ENCODE measurements around the gene DNAH8.
"Not testable (repeated sequence)": the region's sequence is repeated elsewhere in the genome, so short reads cannot be mapped to it uniquely, and the experiment has no call there.

Gene DNAH8

DNA sequence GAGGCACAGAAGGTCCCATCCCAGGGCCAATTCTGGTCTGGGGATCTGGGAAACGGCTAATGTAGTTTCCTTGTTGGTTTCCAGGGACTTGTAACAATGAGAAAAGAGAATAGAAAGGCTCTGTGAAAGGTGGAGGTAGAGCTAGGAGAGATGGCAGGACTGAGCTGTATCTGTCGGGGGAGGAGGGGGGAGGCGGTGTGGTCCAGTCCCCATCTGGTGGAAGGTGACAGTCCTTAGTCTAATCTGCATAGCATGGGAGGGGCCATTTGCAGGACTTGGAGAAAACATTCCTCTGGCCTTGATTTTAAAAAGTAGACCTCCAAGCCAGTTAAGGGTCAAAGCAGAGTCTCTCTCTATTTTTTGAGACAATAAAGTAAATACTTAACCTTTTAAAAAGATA lies 137.1 kb downstream of the DNAH8 start:
- Histone ChIP-seq H3K27me3 (ENCODE audit: low read depth, low read length) (no peaks in the 10 kb centered on the region), H3K9me3 (ENCODE audit: control insufficient read depth in 1 of 2, low read length in 2 of 2) (no peaks in the 10 kb centered on the region), H3K27ac (ENCODE audit: low read length) (no peak overlapping the region), H3K36me3 (ENCODE audit: control insufficient read depth in 1 of 2, insufficient read depth in 2 of 2, low read length in 2 of 2) (no peaks in the 10 kb centered on the region), H3K4me3 (ENCODE audit: low read depth in 1 of 2, low read length in 2 of 2) (no peak overlapping the region), H3K4me1 (ENCODE audit: control insufficient read depth in 1 of 2, insufficient read depth in 2 of 2, low read length in 2 of 2) (no peaks in the 10 kb centered on the region)

GRCh38 chr6:38853236-38853635 lies 138.1 kb downstream of the DNAH8 start:
- Histone ChIP-seq H3K4me3 (ENCODE audit: low read depth in 1 of 2, low read length in 2 of 2) (no peak overlapping the region), H3K4me1 (ENCODE audit: control insufficient read depth in 1 of 2, insufficient read depth in 2 of 2, low read length in 2 of 2) (no peaks in the 10 kb centered on the region), H3K27ac (ENCODE audit: low read length) (no peak overlapping the region), H3K36me3 (ENCODE audit: control insufficient read depth in 1 of 2, insufficient read depth in 2 of 2, low read length in 2 of 2) (no peaks in the 10 kb centered on the region), H3K27me3 (ENCODE audit: low read depth, low read length) (no peaks in the 10 kb centered on the region), H3K9me3 (ENCODE audit: control insufficient read depth in 1 of 2, low read length in 2 of 2) (no peaks in the 10 kb centered on the region)

GRCh38 chr6:38856492-38856891 lies 141.4 kb downstream of the DNAH8 start:
- no peaks in the 10 kb centered on the region for H3K27me3 ChIP-seq (ENCODE audit: low read depth, low read length)
- H3K36me3 ChIP-seq (ENCODE audit: control insufficient read depth in 1 of 2, insufficient read depth in 2 of 2, low read length in 2 of 2): no peaks in the 10 kb centered on the region
- H3K4me3 ChIP-seq (ENCODE audit: low read depth in 1 of 2, low read length in 2 of 2): no peak overlapping the region
- H3K9me3 ChIP-seq (ENCODE audit: control insufficient read depth in 1 of 2, low read length in 2 of 2): no peaks in the 10 kb centered on the region
- no peaks in the 10 kb centered on the region for H3K4me1 ChIP-seq (ENCODE audit: control insufficient read depth in 1 of 2, insufficient read depth in 2 of 2, low read length in 2 of 2)
- no peak overlapping the region for H3K27ac ChIP-seq (ENCODE audit: low read length)

DNA sequence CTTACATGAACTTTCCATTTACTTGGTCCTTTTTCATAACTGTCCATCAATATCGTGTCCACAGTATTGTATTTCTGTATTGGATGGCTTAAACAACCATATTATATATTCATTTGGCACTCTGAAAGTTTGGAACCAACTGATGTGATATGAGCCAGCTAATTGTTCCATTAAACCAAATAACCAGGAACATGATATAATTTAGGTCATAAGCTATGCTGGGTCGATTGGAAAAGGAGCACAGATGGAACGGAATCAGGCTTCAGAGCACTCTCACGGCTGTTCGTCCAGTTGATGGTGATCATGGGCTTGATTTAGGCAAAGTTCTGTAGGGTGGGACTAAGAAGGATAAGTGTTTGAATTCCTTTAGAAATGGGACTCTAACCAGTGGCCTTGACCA lies 142.7 kb downstream of the DNAH8 start:
- Histone ChIP-seq H3K27me3 (ENCODE audit: low read depth, low read length) (no peaks in the 10 kb centered on the region), H3K9me3 (ENCODE audit: control insufficient read depth in 1 of 2, low read length in 2 of 2) (no peaks in the 10 kb centered on the region), H3K4me1 (ENCODE audit: control insufficient read depth in 1 of 2, insufficient read depth in 2 of 2, low read length in 2 of 2) (no peaks in the 10 kb centered on the region), H3K27ac (ENCODE audit: low read length) (no peak overlapping the region), H3K36me3 (ENCODE audit: control insufficient read depth in 1 of 2, insufficient read depth in 2 of 2, low read length in 2 of 2) (no peaks in the 10 kb centered on the region), H3K4me3 (ENCODE audit: low read depth in 1 of 2, low read length in 2 of 2) (no peak overlapping the region)

DNA sequence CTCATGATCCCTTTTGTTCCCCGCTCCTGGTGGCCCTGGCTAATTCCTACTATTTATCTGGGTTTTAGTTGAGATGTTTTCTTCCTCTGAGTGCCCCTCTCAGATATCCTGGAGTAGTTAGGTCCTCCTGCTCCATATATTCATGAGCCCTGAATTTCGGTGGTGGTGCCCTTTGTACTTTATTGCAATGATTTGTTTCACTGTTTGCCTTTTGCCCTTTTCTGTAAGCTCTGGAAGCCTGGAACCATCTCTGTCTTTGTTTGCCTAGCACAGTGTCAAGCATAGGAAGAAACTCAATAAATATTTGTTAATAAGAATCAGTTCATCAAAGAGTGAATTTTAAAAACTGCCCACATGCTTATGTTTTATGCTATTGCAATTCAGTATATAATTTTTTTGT lies 144.9 kb downstream of the DNAH8 start:
- Histone ChIP-seq H3K9me3 (ENCODE audit: control insufficient read depth in 1 of 2, low read length in 2 of 2) (no peaks in the 10 kb centered on the region), H3K36me3 (ENCODE audit: control insufficient read depth in 1 of 2, insufficient read depth in 2 of 2, low read length in 2 of 2) (no peaks in the 10 kb centered on the region), H3K4me1 (ENCODE audit: control insufficient read depth in 1 of 2, insufficient read depth in 2 of 2, low read length in 2 of 2) (no peaks in the 10 kb centered on the region), H3K4me3 (ENCODE audit: low read depth in 1 of 2, low read length in 2 of 2) (no peak overlapping the region), H3K27ac (ENCODE audit: low read length) (no peak overlapping the region), H3K27me3 (ENCODE audit: low read depth, low read length) (no peaks in the 10 kb centered on the region)

- H3K4me1 ChIP-seq (ENCODE audit: control insufficient read depth in 1 of 2, insufficient read depth in 2 of 2, low read length in 2 of 2): no peaks in the 10 kb centered on the region
- H3K4me3 ChIP-seq (ENCODE audit: low read depth in 1 of 2, low read length in 2 of 2): no peak overlapping the region
- no peaks in the 10 kb centered on the region for H3K9me3 ChIP-seq (ENCODE audit: control insufficient read depth in 1 of 2, low read length in 2 of 2)
- H3K36me3 ChIP-seq (ENCODE audit: control insufficient read depth in 1 of 2, insufficient read depth in 2 of 2, low read length in 2 of 2): no peaks in the 10 kb centered on the region
- no peaks in the 10 kb centered on the region for H3K27me3 ChIP-seq (ENCODE audit: low read depth, low read length)
- H3K27ac ChIP-seq (ENCODE audit: low read length): no peak overlapping the region
Observed at GRCh38 chr6:38861926-38862401, 146.9 kb downstream of the DNAH8 start.

DNA sequence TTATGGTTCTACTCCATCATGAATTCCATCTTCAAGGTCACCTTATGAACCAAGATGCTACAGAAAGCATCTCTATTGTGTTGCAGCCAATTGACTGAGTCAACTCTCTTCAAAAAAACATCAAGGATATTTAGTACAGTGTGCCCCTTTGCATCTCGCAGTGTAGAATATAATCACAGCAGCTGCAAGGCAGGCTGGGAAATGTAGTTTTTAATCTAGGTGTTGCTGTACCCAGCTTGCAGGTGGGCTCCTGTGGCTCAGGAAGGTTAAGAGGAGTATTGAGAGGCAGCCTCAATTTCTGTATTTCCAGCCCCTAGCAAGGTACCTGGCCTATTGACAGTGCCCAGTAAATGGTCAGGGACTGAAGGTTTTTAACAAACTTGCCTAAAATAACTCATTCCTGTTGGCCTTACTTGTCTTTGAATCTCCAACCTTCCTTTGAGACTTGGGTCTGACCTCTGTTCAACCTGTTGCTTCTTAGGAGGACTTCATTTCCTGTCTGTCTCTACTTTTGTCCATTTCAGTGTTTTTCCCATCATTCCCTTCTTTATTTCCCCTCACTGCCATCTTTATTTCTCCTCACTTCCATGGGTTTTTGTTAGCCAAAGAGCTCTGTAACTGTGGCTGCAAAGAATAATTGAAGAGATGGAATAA lies 150.5 kb downstream of the DNAH8 start:
- no peak overlapping the region for H3K27ac ChIP-seq (ENCODE audit: low read length)
- no peaks in the 10 kb centered on the region for H3K27me3 ChIP-seq (ENCODE audit: low read depth, low read length)
- H3K36me3 ChIP-seq (ENCODE audit: control insufficient read depth in 1 of 2, insufficient read depth in 2 of 2, low read length in 2 of 2): no peaks in the 10 kb centered on the region
- no peaks in the 10 kb centered on the region for H3K4me1 ChIP-seq (ENCODE audit: control insufficient read depth in 1 of 2, insufficient read depth in 2 of 2, low read length in 2 of 2)
- no peaks in the 10 kb centered on the region for H3K9me3 ChIP-seq (ENCODE audit: control insufficient read depth in 1 of 2, low read length in 2 of 2)
- H3K4me3 ChIP-seq (ENCODE audit: low read depth in 1 of 2, low read length in 2 of 2): no peak overlapping the region

GRCh38 chr6:38867726-38868125 lies 152.6 kb downstream of the DNAH8 start:
- Histone ChIP-seq H3K27ac (ENCODE audit: low read length) (no peak overlapping the region), H3K36me3 (ENCODE audit: control insufficient read depth in 1 of 2, insufficient read depth in 2 of 2, low read length in 2 of 2) (no peaks in the 10 kb centered on the region), H3K9me3 (ENCODE audit: control insufficient read depth in 1 of 2, low read length in 2 of 2) (no peaks in the 10 kb centered on the region), H3K27me3 (ENCODE audit: low read depth, low read length) (no peaks in the 10 kb centered on the region), H3K4me1 (ENCODE audit: control insufficient read depth in 1 of 2, insufficient read depth in 2 of 2, low read length in 2 of 2) (no peaks in the 10 kb centered on the region), H3K4me3 (ENCODE audit: low read depth in 1 of 2, low read length in 2 of 2) (no peak overlapping the region)

DNA sequence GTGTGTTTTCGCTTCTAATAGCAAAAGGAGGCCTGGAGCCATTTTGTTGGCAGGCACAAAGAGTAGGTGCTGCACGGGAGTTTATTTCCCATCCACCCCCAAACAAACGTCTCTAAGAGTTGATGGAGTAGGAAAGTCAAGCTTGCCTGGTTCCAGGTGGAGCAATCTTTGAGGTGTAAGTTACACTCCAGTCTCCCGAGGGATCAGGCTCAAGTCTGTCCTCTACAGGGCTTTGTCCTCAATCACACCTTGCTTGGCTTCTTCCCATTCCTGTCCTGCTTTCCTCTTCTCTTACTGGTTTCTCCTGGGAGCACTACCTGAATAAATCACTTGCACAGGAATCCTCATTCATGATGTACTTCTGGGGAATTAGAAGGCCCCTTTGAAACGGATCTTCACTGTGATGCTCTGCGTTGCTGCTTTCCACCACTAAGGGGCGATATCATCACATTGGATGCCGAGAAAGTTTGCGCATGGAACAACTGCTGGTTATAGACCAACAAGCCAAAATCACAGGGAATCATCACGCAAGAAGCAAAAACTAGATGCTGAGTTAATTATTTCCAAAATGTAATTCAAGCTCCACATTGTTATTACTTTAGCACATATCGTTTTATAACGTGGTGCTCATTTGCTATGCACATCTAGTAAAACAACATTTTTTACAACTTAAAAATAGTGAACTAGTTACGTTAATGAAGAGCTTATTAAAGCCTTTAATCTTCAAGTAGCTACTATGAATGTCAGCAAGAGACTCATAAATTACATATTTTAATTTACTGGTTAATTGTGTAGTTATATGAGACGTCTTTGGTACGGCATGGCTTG lies 156.8 kb downstream of the DNAH8 start:
- no peaks in the 10 kb centered on the region for H3K4me1 ChIP-seq (ENCODE audit: control insufficient read depth in 1 of 2, insufficient read depth in 2 of 2, low read length in 2 of 2)
- no peaks in the 10 kb centered on the region for H3K9me3 ChIP-seq (ENCODE audit: control insufficient read depth in 1 of 2, low read length in 2 of 2)
- no peak overlapping the region for H3K4me3 ChIP-seq (ENCODE audit: low read depth in 1 of 2, low read length in 2 of 2)
- no peaks in the 10 kb centered on the region for H3K27me3 ChIP-seq (ENCODE audit: low read depth, low read length)
- no peak overlapping the region for H3K27ac ChIP-seq (ENCODE audit: low read length)
- no peaks in the 10 kb centered on the region for H3K36me3 ChIP-seq (ENCODE audit: control insufficient read depth in 1 of 2, insufficient read depth in 2 of 2, low read length in 2 of 2)

DNA sequence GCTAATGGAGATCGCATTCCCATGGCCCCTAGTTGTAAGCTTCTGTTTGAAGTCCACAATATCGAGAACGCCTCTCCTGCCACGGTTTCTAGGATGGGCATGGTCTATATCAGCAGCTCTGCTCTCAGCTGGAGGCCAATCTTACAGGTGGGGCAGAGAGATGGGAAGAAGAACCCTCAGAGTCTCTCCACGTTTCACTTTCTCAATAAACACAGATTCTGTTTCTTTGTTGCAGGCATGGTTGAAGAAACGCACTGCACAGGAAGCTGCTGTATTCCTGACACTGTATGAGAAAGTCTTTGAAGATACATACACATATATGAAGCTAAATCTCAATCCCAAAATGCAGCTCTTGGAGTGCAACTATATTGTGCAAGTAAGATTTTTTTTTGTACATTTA lies 157.9 kb downstream of the DNAH8 start:
- Histone ChIP-seq H3K9me3 (ENCODE audit: control insufficient read depth in 1 of 2, low read length in 2 of 2) (no peaks in the 10 kb centered on the region), H3K36me3 (ENCODE audit: control insufficient read depth in 1 of 2, insufficient read depth in 2 of 2, low read length in 2 of 2) (no peaks in the 10 kb centered on the region), H3K4me3 (ENCODE audit: low read depth in 1 of 2, low read length in 2 of 2) (no peak overlapping the region), H3K27me3 (ENCODE audit: low read depth, low read length) (no peaks in the 10 kb centered on the region), H3K27ac (ENCODE audit: low read length) (no peak overlapping the region), H3K4me1 (ENCODE audit: control insufficient read depth in 1 of 2, insufficient read depth in 2 of 2, low read length in 2 of 2) (no peaks in the 10 kb centered on the region)

- H3K36me3 ChIP-seq (ENCODE audit: control insufficient read depth in 1 of 2, insufficient read depth in 2 of 2, low read length in 2 of 2); H3K9me3 ChIP-seq (ENCODE audit: control insufficient read depth in 1 of 2, low read length in 2 of 2); H3K27ac ChIP-seq (ENCODE audit: low read length); H3K27me3 ChIP-seq (ENCODE audit: low read depth, low read length); H3K4me1 ChIP-seq (ENCODE audit: control insufficient read depth in 1 of 2, insufficient read depth in 2 of 2, low read length in 2 of 2); H3K4me3 ChIP-seq (ENCODE audit: low read depth in 1 of 2, low read length in 2 of 2): not testable (repeated sequence)
Observed at GRCh38 chr6:38873816-38874215, 158.7 kb downstream of the DNAH8 start.

Measured in muscle layer of duodenum (tissue), 2 donors.